Measurements from ENCODE around the gene STH. TPM values are rescaled to one million over a fixed set of nuclear protein-coding genes. Genes with fewer than 3 reads are reported as not detected.

Gene STH
- total RNA-seq, 2 donors from 2014 or later, result not detected

DNA sequence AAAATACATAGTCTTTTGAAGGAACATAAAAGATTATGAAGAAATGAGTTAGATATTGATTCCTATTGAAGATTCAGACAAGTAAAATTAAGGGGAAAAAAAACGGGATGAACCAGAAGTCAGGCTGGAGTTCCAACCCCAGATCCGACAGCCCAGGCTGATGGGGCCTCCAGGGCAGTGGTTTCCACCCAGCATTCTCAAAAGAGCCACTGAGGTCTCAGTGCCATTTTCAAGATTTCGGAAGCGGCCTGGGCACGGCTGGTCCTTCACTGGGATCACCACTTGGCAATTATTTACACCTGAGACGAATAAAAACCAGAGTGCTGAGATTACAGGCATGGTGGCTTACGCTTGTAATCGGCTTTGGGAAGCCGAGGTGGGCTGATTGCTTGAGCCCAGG is 9.5 kb downstream of the STH start:
- 94% methylated on average over 9 of the region's 9 CpGs for WGBS
- TF ChIP-seq POLR2AphosphoS5 (IDR thresholded peaks at IDR 0.05) (no peak), POLR2A (IDR thresholded peaks at IDR 0.05) (no peak)
- TF ChIP-seq, protein P1, sequence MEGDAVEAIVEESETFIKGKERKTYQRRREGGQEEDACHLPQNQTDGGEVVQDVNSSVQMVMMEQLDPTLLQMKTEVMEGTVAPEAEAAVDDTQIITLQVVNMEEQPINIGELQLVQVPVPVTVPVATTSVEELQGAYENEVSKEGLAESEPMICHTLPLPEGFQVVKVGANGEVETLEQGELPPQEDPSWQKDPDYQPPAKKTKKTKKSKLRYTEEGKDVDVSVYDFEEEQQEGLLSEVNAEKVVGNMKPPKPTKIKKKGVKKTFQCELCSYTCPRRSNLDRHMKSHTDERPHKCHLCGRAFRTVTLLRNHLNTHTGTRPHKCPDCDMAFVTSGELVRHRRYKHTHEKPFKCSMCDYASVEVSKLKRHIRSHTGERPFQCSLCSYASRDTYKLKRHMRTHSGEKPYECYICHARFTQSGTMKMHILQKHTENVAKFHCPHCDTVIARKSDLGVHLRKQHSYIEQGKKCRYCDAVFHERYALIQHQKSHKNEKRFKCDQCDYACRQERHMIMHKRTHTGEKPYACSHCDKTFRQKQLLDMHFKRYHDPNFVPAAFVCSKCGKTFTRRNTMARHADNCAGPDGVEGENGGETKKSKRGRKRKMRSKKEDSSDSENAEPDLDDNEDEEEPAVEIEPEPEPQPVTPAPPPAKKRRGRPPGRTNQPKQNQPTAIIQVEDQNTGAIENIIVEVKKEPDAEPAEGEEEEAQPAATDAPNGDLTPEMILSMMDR (IDR thresholded peaks at IDR 0.05), result no peak
- no peaks in the 10 kb centered on the region for H3K27me3 ChIP-seq (replicated peaks; ENCODE audit: insufficient read depth)
- peaks cover 6% of the 10 kb centered on the region for H3K4me1 ChIP-seq (replicated peaks)
- no peak overlapping the region for H3K27ac ChIP-seq
- intact Hi-C loops (cut with DNase I), result no loop called here
- H3K4me3 ChIP-seq, result no peak overlapping the region
- DNase-seq (ENCODE audit: low spot score), result no peak
- H3K36me3 ChIP-seq, result no peaks in the 10 kb centered on the region
- no peaks in the 10 kb centered on the region for H3K9me3 ChIP-seq

DNA sequence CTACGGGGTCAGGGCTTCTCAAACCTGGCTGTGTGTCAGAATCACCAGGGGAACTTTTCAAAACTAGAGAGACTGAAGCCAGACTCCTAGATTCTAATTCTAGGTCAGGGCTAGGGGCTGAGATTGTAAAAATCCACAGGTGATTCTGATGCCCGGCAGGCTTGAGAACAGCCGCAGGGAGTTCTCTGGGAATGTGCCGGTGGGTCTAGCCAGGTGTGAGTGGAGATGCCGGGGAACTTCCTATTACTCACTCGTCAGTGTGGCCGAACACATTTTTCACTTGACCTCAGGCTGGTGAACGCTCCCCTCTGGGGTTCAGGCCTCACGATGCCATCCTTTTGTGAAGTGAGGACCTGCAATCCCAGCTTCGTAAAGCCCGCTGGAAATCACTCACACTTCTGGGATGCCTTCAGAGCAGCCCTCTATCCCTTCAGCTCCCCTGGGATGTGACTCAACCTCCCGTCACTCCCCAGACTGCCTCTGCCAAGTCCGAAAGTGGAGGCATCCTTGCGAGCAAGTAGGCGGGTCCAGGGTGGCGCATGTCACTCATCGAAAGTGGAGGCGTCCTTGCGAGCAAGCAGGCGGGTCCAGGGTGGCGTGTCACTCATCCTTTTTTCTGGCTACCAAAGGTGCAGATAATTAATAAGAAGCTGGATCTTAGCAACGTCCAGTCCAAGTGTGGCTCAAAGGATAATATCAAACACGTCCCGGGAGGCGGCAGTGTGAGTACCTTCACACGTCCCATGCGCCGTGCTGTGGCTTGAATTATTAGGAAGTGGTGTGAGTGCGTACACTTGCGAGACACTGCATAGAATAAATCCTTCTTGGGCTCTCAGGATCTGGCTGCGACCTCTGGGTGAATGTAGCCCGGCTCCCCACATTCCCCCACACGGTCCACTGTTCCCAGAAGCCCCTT is 10.9 kb downstream of the STH start:
- DNase-seq (ENCODE audit: low spot score), result no peak
- TF ChIP-seq POLR2A (IDR thresholded peaks at IDR 0.05) (no peak), POLR2AphosphoS5 (IDR thresholded peaks at IDR 0.05) (no peak)
- TF ChIP-seq, protein P1 (IDR thresholded peaks at IDR 0.05), result no peak
- no peak overlapping the region for H3K4me3 ChIP-seq
- no peaks in the 10 kb centered on the region for H3K4me1 ChIP-seq (replicated peaks)
- no peaks in the 10 kb centered on the region for H3K9me3 ChIP-seq
- no peak overlapping the region for H3K27ac ChIP-seq
- no peaks in the 10 kb centered on the region for H3K27me3 ChIP-seq (replicated peaks; ENCODE audit: insufficient read depth)
- WGBS, result 81% methylated on average over 33 of the region's 33 CpGs
- intact Hi-C loops (cut with DNase I), result no loop called here
- H3K36me3 ChIP-seq, result no peaks in the 10 kb centered on the region

DNA sequence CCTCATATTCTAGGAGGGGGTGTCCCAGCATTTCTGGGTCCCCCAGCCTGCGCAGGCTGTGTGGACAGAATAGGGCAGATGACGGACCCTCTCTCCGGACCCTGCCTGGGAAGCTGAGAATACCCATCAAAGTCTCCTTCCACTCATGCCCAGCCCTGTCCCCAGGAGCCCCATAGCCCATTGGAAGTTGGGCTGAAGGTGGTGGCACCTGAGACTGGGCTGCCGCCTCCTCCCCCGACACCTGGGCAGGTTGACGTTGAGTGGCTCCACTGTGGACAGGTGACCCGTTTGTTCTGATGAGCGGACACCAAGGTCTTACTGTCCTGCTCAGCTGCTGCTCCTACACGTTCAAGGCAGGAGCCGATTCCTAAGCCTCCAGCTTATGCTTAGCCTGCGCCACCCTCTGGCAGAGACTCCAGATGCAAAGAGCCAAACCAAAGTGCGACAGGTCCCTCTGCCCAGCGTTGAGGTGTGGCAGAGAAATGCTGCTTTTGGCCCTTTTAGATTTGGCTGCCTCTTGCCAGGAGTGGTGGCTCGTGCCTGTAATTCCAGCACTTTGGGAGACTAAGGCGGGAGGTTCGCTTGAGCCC is 11.6 kb downstream of the STH start:
- no peak for DNase-seq (ENCODE audit: low spot score)
- whole genome bisulfite sequencing, result 77% methylated on average over 16 of the region's 16 CpGs
- no peaks in the 10 kb centered on the region for H3K9me3 ChIP-seq
- H3K27me3 ChIP-seq (replicated peaks; ENCODE audit: insufficient read depth), result no peaks in the 10 kb centered on the region
- no peaks in the 10 kb centered on the region for H3K4me1 ChIP-seq (replicated peaks)
- no peak overlapping the region for H3K4me3 ChIP-seq
- no peak for TF ChIP-seq POLR2AphosphoS5 (IDR thresholded peaks at IDR 0.05)
- no peak overlapping the region for H3K27ac ChIP-seq
- intact Hi-C loops (cut with DNase I), result no loop called here
- no peaks in the 10 kb centered on the region for H3K36me3 ChIP-seq

DNA sequence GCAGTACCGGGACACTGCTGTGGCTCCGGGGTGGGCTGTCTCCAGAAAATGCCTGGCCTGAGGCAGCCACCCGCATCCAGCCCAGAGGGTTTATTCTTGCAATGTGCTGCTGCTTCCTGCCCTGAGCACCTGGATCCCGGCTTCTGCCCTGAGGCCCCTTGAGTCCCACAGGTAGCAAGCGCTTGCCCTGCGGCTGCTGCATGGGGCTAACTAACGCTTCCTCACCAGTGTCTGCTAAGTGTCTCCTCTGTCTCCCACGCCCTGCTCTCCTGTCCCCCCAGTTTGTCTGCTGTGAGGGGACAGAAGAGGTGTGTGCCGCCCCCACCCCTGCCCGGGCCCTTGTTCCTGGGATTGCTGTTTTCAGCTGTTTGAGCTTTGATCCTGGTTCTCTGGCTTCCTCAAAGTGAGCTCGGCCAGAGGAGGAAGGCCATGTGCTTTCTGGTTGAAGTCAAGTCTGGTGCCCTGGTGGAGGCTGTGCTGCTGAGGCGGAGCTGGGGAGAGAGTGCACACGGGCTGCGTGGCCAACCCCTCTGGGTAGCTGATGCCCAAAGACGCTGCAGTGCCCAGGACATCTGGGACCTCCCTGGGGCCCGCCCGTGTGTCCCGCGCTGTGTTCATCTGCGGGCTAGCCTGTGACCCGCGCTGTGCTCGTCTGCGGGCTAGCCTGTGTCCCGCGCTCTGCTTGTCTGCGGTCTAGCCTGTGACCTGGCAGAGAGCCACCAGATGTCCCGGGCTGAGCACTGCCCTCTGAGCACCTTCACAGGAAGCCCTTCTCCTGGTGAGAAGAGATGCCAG is 12.9 kb downstream of the STH start:
- Histone ChIP-seq H3K4me1 (replicated peaks) (no peaks in the 10 kb centered on the region), H3K9me3 (no peaks in the 10 kb centered on the region), H3K27ac (no peak overlapping the region), H3K36me3 (no peaks in the 10 kb centered on the region), H3K4me3 (no peak overlapping the region), H3K27me3 (replicated peaks; ENCODE audit: insufficient read depth) (no peaks in the 10 kb centered on the region)
- intact Hi-C loops (cut with DNase I), result no loop called here
- DNase-seq (ENCODE audit: low spot score), result no peak
- WGBS, result 89% methylated on average over 28 of the region's 28 CpGs
- TF ChIP-seq POLR2AphosphoS5 (IDR thresholded peaks at IDR 0.05) (no peak), POLR2A (IDR thresholded peaks at IDR 0.05) (no peak)
- TF ChIP-seq, protein P1 (IDR thresholded peaks at IDR 0.05), result no peak

DNA sequence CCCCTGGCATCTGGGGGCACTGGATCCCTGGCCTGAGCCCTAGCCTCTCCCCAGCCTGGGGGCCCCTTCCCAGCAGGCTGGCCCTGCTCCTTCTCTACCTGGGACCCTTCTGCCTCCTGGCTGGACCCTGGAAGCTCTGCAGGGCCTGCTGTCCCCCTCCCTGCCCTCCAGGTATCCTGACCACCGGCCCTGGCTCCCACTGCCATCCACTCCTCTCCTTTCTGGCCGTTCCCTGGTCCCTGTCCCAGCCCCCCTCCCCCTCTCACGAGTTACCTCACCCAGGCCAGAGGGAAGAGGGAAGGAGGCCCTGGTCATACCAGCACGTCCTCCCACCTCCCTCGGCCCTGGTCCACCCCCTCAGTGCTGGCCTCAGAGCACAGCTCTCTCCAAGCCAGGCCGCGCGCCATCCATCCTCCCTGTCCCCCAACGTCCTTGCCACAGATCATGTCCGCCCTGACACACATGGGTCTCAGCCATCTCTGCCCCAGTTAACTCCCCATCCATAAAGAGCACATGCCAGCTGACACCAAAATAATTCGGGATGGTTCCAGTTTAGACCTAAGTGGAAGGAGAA is 13.5 kb downstream of the STH start:
- Histone ChIP-seq H3K27ac (no peak overlapping the region), H3K4me3 (no peak overlapping the region), H3K4me1 (replicated peaks) (no peaks in the 10 kb centered on the region), H3K9me3 (no peaks in the 10 kb centered on the region), H3K36me3 (no peaks in the 10 kb centered on the region), H3K27me3 (replicated peaks; ENCODE audit: insufficient read depth) (no peaks in the 10 kb centered on the region)
- TF ChIP-seq POLR2A (IDR thresholded peaks at IDR 0.05) (no peak), POLR2AphosphoS5 (IDR thresholded peaks at IDR 0.05) (no peak)
- TF ChIP-seq, protein P1 (IDR thresholded peaks at IDR 0.05), result no peak
- 86% methylated on average over 11 of the region's 11 CpGs for WGBS
- intact Hi-C loops (cut with DNase I), result no loop called here
- no peak for DNase-seq (ENCODE audit: low spot score)

Data from prostate gland (tissue), 2 donors.